ENCODE data around the gene PCBD1. TPM values are rescaled to one million over a fixed set of nuclear protein-coding genes. Genes with fewer than 3 reads are reported as not detected.

PCBD1 gene
- total and polyA plus RNA-seq, 9 donors, result 62.8 to 82.7 (median 75.5) TPM

DNA sequence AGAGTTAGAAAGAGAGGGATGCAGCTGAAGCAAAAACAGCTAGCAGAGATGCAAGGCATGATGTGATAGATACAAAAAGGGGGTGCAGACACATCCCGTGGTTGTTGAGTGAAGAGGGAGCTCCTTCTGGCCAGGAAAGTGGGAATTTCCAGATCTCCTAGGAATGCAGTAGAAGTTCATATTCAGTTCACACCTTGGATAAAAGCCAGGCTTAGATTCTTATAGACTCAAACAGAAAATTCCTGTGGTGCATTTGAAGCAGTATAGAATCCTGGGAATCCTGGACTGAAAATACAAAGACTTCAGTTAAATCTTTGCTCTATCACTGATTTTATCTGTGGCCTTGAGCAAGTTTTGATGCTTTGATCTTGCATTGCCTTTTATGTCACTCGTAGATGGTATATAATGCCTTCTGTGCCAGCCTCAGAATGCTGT lies 38.8 kb downstream of the PCBD1 start:
- DNase-seq, result peak; percentile 71
- peaks cover 31% of the 10 kb centered on the region for H3K36me3 ChIP-seq (ENCODE audit: control insufficient read depth, insufficient read depth, low read length)
- WGBS (ENCODE audit: insufficient coverage), result 88% methylated on average over 1 of the region's 2 CpGs
- no peak overlapping the region for H3K27ac ChIP-seq (ENCODE audit: low read length)
- H3K4me3 ChIP-seq (ENCODE audit: low read length), result no peak overlapping the region
- H3K4me1 ChIP-seq (ENCODE audit: control insufficient read depth, insufficient read depth, low read length), result no peaks in the 10 kb centered on the region
- no peaks in the 10 kb centered on the region for H3K27me3 ChIP-seq (ENCODE audit: control insufficient read depth, insufficient read depth, low read length)
- no peaks in the 10 kb centered on the region for H3K9me3 ChIP-seq (replicated peaks; ENCODE audit: control insufficient read depth, low read depth, low read length)

GRCh38 chr10:70847659-70848360 lies 40.6 kb downstream of the PCBD1 start:
- H3K27ac ChIP-seq (ENCODE audit: low read length), result no peak overlapping the region
- H3K9me3 ChIP-seq (replicated peaks; ENCODE audit: control insufficient read depth, low read depth, low read length), result no peaks in the 10 kb centered on the region
- H3K4me3 ChIP-seq (ENCODE audit: low read length), result no peak overlapping the region
- peaks cover 21% of the 10 kb centered on the region for H3K36me3 ChIP-seq (ENCODE audit: control insufficient read depth, insufficient read depth, low read length)
- peak; percentile 49 for DNase-seq
- no peaks in the 10 kb centered on the region for H3K4me1 ChIP-seq (ENCODE audit: control insufficient read depth, insufficient read depth, low read length)
- H3K27me3 ChIP-seq (ENCODE audit: control insufficient read depth, insufficient read depth, low read length), result no peaks in the 10 kb centered on the region
- WGBS (ENCODE audit: insufficient coverage), result no CpG with 5 or more reads among the region's 1 CpG

DNA sequence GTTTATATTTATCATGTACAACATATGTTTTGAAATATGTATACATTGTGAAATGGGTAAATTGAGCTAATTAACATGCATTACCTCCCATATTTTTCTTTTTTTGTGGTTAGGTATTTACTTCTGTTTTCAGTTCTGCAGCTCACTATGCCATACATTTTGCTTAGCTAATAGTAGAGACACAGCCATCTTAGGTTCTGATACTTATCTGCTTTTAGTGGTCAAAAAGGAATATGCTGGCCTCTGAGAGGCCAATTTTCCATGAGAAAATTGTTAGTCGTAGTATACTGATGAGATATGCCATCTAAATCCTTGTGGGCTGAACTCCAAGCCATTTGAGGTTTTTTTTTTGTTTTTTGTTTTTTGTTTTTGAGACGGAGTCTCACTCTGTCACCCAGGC lies 41.6 kb downstream of the PCBD1 start:
- no peak overlapping the region for H3K4me3 ChIP-seq (ENCODE audit: low read length)
- no peak overlapping the region for H3K27ac ChIP-seq (ENCODE audit: low read length)
- no peaks in the 10 kb centered on the region for H3K27me3 ChIP-seq (ENCODE audit: control insufficient read depth, insufficient read depth, low read length)
- DNase-seq, result no peak
- H3K4me1 ChIP-seq (ENCODE audit: control insufficient read depth, insufficient read depth, low read length), result no peaks in the 10 kb centered on the region
- 100% methylated on average over 1 of the region's 2 CpGs for WGBS (ENCODE audit: insufficient coverage)
- H3K9me3 ChIP-seq (replicated peaks; ENCODE audit: control insufficient read depth, low read depth, low read length), result no peaks in the 10 kb centered on the region
- peaks cover 20% of the 10 kb centered on the region for H3K36me3 ChIP-seq (ENCODE audit: control insufficient read depth, insufficient read depth, low read length)

DNA sequence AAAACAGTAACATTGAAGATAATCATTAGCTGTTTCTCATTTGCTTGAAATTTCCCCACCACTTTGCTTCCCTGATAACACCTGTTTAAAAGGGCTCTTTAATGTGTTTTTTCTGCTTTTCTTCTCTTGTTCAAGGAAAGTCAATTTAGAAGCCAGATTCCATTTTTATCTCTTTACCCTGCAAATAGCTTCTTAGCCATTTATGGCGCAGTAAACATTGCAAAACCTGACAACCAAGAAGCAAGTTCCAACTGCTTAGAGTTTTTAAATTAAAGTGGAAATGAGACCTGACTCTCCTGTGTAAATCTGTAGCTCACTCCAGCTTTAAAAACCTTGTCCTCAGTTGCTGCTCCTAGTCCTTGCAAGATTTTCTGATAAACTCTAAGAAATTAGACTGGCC lies 42.5 kb downstream of the PCBD1 start:
- DNase-seq, result no peak
- H3K9me3 ChIP-seq (replicated peaks; ENCODE audit: control insufficient read depth, low read depth, low read length), result no peaks in the 10 kb centered on the region
- no peaks in the 10 kb centered on the region for H3K4me1 ChIP-seq (ENCODE audit: control insufficient read depth, insufficient read depth, low read length)
- WGBS (ENCODE audit: insufficient coverage), result no CpG with 5 or more reads among the region's 1 CpG
- H3K4me3 ChIP-seq (ENCODE audit: low read length), result no peak overlapping the region
- H3K27ac ChIP-seq (ENCODE audit: low read length), result no peak overlapping the region
- H3K36me3 ChIP-seq (ENCODE audit: control insufficient read depth, insufficient read depth, low read length), result peaks cover 12% of the 10 kb centered on the region
- H3K27me3 ChIP-seq (ENCODE audit: control insufficient read depth, insufficient read depth, low read length), result no peaks in the 10 kb centered on the region

DNA sequence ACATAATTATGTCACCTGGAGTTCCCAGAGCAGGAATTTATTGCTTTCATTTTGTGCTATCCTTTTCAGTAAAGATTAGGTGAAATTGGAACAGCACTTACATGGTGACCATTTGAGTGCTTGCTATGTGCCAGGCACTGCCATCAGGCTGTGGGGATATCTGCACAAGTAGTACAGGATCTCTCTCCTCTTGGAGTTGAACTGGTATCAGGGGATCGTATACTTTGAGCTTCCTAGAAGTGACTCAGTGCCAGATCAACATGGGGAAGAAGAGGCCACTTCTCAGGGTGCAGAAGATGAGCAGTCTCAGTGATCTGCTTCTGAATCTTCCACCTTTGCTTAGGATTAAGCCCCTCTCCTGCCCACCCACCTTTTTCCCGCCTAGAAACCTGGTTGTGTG lies 43.1 kb downstream of the PCBD1 start:
- peaks cover 12% of the 10 kb centered on the region for H3K36me3 ChIP-seq (ENCODE audit: control insufficient read depth, insufficient read depth, low read length)
- no peaks in the 10 kb centered on the region for H3K4me1 ChIP-seq (ENCODE audit: control insufficient read depth, insufficient read depth, low read length)
- no peak overlapping the region for H3K4me3 ChIP-seq (ENCODE audit: low read length)
- no peak for DNase-seq
- H3K27ac ChIP-seq (ENCODE audit: low read length), result no peak overlapping the region
- no peaks in the 10 kb centered on the region for H3K27me3 ChIP-seq (ENCODE audit: control insufficient read depth, insufficient read depth, low read length)
- no CpG with 5 or more reads among the region's 2 CpGs for WGBS (ENCODE audit: insufficient coverage)
- H3K9me3 ChIP-seq (replicated peaks; ENCODE audit: control insufficient read depth, low read depth, low read length), result no peaks in the 10 kb centered on the region

DNA sequence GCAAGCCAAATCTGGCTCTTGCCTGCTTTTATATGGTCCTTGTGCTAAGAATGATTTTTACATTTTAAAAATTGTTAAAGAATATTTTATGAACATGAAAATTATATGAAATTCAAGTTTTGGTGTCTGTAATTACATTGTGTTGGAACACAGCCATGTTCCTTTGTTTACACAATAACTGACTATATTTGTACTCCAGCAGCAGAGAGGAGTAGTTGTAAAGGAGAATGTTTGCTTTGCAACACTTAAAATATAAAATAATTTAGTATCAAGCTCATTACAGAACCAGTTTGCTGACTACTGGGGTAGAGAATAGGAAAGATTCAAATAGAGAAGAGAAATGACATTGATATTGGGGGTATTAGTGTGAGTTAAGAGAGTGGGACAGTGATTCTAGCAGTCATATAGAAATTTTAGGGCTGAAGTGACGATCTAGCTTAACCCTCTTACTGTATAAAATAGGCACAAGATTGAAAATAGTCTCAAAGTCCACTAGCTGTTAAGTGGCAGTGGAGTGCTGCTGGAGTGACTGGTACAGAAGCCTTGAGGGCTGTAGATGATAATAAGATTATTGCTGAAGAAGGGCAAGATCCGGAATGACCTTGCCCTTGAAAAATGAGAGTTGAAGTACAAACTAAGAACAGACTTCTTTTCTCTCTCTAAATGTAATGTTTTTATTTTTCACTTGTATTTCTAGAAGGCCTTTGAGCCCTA lies 44.4 kb downstream of the PCBD1 start:
- Histone ChIP-seq H3K27ac (ENCODE audit: low read length) (no peak overlapping the region), H3K4me3 (ENCODE audit: low read length) (no peak overlapping the region), H3K9me3 (replicated peaks; ENCODE audit: control insufficient read depth, low read depth, low read length) (no peaks in the 10 kb centered on the region), H3K4me1 (ENCODE audit: control insufficient read depth, insufficient read depth, low read length) (no peaks in the 10 kb centered on the region), H3K27me3 (ENCODE audit: control insufficient read depth, insufficient read depth, low read length) (no peaks in the 10 kb centered on the region), H3K36me3 (ENCODE audit: control insufficient read depth, insufficient read depth, low read length) (peaks cover 14% of the 10 kb centered on the region)
- no peak for DNase-seq
- WGBS (ENCODE audit: insufficient coverage), result no CpG with 5 or more reads among the region's 2 CpGs

GRCh38 chr10:70843333-70843732 lies 45.0 kb downstream of the PCBD1 start:
- 85% methylated on average over 2 of the region's 2 CpGs for WGBS (ENCODE audit: insufficient coverage)
- Histone ChIP-seq H3K36me3 (ENCODE audit: control insufficient read depth, insufficient read depth, low read length) (peaks cover 14% of the 10 kb centered on the region), H3K9me3 (replicated peaks; ENCODE audit: control insufficient read depth, low read depth, low read length) (no peaks in the 10 kb centered on the region)

DNA sequence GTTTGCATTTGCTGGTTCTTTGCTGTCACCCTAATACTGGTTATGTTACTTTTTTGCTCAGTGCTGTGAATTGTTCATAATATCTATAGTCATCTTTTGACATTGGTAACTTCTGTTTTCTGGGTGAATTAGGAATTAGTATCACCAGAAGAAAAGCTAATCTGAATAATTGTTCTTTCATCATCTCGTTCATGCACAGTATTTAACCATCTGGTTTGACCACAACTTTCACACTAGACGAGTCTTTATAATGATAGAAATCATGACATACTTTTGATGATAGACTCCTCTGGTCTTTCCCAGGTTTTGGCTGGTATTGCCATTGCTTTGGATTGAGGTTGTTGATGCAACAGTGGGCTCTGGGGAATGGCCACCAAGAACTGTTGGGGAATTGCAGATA lies 47.5 kb downstream of the PCBD1 start:
- DNase-seq, result no peak
- no peaks in the 10 kb centered on the region for H3K4me1 ChIP-seq (ENCODE audit: control insufficient read depth, insufficient read depth, low read length)
- H3K4me3 ChIP-seq (ENCODE audit: low read length), result no peak overlapping the region
- H3K27me3 ChIP-seq (ENCODE audit: control insufficient read depth, insufficient read depth, low read length), result no peaks in the 10 kb centered on the region
- no CpG with 5 or more reads among the region's 2 CpGs for WGBS (ENCODE audit: insufficient coverage)
- peaks cover 13% of the 10 kb centered on the region for H3K36me3 ChIP-seq (ENCODE audit: control insufficient read depth, insufficient read depth, low read length)
- H3K9me3 ChIP-seq (replicated peaks; ENCODE audit: control insufficient read depth, low read depth, low read length), result peaks cover 2% of the 10 kb centered on the region
- no peak overlapping the region for H3K27ac ChIP-seq (ENCODE audit: low read length)

More at GRCh38 chr10:70843333-70843732, 45.0 kb downstream of the PCBD1 start:
- no peak overlapping the region for H3K27ac ChIP-seq (ENCODE audit: low read length)
- no peak for DNase-seq
- no peak overlapping the region for H3K4me3 ChIP-seq (ENCODE audit: low read length)
- H3K4me1 ChIP-seq (ENCODE audit: control insufficient read depth, insufficient read depth, low read length), result no peaks in the 10 kb centered on the region
- H3K27me3 ChIP-seq (ENCODE audit: control insufficient read depth, insufficient read depth, low read length), result no peaks in the 10 kb centered on the region

DNA sequence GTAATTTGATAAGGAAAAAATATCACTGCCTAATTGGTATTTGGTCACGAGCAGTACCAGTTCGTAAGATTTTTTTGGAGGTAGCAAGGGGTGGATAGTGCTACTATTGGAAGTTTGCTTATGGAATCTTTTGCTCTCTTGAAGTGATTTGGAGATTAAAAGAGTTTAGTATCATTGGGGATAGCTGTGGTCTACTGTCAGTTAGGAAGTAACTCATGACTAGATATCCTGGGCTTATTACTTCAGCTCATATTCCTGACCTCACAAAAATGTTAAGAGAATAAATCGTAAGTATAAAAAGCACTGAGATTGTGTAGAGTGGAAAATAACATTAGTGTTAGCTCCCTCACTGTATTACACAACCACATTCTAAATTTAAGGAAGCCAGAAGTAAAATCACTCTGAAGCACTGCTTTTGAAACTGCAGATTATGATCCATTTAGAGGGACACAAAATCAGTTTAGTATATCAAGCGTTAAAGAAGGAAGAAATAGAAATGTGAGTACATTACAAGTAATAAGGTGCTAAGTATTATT lies 50.0 kb downstream of the PCBD1 start:
- WGBS (ENCODE audit: insufficient coverage), result 100% methylated on average over 1 of the region's 4 CpGs
- Histone ChIP-seq H3K4me1 (ENCODE audit: control insufficient read depth, insufficient read depth, low read length) (no peaks in the 10 kb centered on the region), H3K27me3 (ENCODE audit: control insufficient read depth, insufficient read depth, low read length) (no peaks in the 10 kb centered on the region), H3K4me3 (ENCODE audit: low read length) (no peak overlapping the region), H3K36me3 (ENCODE audit: control insufficient read depth, insufficient read depth, low read length) (peaks cover 6% of the 10 kb centered on the region), H3K27ac (ENCODE audit: low read length) (no peak overlapping the region), H3K9me3 (replicated peaks; ENCODE audit: control insufficient read depth, low read depth, low read length) (peaks cover 2% of the 10 kb centered on the region)
- DNase-seq, result no peak

DNA sequence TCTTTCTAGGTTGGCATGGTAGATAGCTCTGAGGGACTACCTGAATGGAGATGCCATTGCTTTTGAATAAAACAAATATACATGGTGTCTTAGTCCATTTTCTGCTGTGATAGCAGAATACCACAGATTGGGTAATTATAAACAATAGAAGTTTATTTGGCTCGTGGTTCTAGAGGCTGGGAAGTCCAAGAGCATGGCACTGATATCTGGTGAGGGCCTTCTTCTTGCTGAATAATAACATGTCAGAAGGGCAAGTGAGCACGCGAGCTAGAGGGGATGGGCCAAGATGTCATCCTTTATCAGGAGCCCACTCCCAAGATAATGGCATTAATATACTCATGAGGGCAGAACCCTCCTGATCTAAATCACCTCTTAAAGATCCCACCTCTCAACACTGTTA lies 50.7 kb downstream of the PCBD1 start:
- no peak for DNase-seq
- WGBS (ENCODE audit: insufficient coverage), result no CpG with 5 or more reads among the region's 3 CpGs
- H3K36me3 ChIP-seq (ENCODE audit: control insufficient read depth, insufficient read depth, low read length), result peaks cover 5% of the 10 kb centered on the region
- no peak overlapping the region for H3K27ac ChIP-seq (ENCODE audit: low read length)
- H3K9me3 ChIP-seq (replicated peaks; ENCODE audit: control insufficient read depth, low read depth, low read length), result peaks cover 2% of the 10 kb centered on the region
- H3K4me3 ChIP-seq (ENCODE audit: low read length), result no peak overlapping the region
- no peaks in the 10 kb centered on the region for H3K27me3 ChIP-seq (ENCODE audit: control insufficient read depth, insufficient read depth, low read length)
- no peaks in the 10 kb centered on the region for H3K4me1 ChIP-seq (ENCODE audit: control insufficient read depth, insufficient read depth, low read length)

All from muscle of leg (tissue), 11 donors.